Measurements from ENCODE around the gene C1QTNF3. TPM values are rescaled to one million over a fixed set of nuclear protein-coding genes. Genes with fewer than 3 reads are reported as not detected.
"Not testable (repeated sequence)": the region's sequence is repeated elsewhere in the genome, so short reads cannot be mapped to it uniquely, and the experiment has no call there.

Gene C1QTNF3
- total RNA-seq, 4 donors from 2014 or later: 5.9 to 30.1 (median 8.7) TPM

DNA sequence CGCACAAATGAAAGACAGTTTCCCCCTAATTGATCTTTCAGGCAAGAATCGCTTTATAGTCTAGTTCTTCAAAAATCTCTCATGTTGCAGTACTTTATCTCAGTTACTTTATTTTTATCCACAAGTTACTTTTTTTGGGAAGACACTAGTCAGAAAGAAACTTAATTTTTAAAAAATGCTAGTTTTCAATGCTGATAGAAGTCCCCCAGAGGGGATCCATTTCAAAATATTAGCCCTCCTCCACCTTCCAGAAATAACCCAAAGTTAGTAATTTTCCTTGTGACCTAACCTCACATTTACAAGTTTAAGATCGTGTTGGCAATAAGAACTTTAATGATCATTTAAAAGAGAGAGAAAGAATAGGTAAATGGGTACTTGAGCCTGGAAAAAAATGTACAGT, 11.0 kb downstream of the C1QTNF3 start:
- DNase-seq (ENCODE audit: low spot score in 2 of 2): no peak
- H3K27me3 ChIP-seq: no peaks in the 10 kb centered on the region
- 87% methylated on average over 3 of the region's 3 CpGs for WGBS
- no peaks in the 10 kb centered on the region for H3K9me3 ChIP-seq
- no peaks in the 10 kb centered on the region for H3K4me1 ChIP-seq
- no peak for TF ChIP-seq POLR2AphosphoS5 (IDR thresholded peaks at IDR 0.05)
- no peak for TF ChIP-seq POLR2A (IDR thresholded peaks at IDR 0.05)
- TF ChIP-seq, protein P1, sequence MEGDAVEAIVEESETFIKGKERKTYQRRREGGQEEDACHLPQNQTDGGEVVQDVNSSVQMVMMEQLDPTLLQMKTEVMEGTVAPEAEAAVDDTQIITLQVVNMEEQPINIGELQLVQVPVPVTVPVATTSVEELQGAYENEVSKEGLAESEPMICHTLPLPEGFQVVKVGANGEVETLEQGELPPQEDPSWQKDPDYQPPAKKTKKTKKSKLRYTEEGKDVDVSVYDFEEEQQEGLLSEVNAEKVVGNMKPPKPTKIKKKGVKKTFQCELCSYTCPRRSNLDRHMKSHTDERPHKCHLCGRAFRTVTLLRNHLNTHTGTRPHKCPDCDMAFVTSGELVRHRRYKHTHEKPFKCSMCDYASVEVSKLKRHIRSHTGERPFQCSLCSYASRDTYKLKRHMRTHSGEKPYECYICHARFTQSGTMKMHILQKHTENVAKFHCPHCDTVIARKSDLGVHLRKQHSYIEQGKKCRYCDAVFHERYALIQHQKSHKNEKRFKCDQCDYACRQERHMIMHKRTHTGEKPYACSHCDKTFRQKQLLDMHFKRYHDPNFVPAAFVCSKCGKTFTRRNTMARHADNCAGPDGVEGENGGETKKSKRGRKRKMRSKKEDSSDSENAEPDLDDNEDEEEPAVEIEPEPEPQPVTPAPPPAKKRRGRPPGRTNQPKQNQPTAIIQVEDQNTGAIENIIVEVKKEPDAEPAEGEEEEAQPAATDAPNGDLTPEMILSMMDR (IDR thresholded peaks at IDR 0.05): no peak
- TF ChIP-seq EP300 (IDR thresholded peaks at IDR 0.05): no peak
- no peak overlapping the region for H3K4me3 ChIP-seq
- peaks cover 29% of the 10 kb centered on the region for H3K36me3 ChIP-seq
- H3K27ac ChIP-seq: no peak overlapping the region

DNA sequence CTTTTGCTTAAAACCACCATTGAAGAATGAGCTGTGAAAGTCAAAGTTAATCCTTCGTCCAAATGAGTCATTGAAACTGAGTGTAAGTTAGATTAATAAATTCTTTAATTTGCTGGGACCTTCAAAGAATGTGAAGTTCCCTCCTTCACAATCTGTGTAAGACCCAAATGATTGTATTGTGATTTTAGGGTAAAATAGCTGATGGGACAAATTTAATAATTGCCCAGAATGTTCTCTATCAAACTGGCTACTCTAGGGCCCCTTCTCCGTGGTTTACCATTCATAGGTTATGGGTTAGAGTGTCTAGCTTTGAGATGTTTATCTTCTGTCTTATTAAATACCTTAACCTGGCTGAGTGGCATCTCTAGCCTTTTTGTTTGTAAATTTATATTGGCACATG, 11.9 kb downstream of the C1QTNF3 start:
- no peak overlapping the region for H3K27ac ChIP-seq
- no peaks in the 10 kb centered on the region for H3K4me1 ChIP-seq
- H3K36me3 ChIP-seq: peaks cover 29% of the 10 kb centered on the region
- no peak for DNase-seq (ENCODE audit: low spot score in 2 of 2)
- no peak overlapping the region for H3K4me3 ChIP-seq
- no peak for TF ChIP-seq POLR2AphosphoS5 (IDR thresholded peaks at IDR 0.05)
- no peak for TF ChIP-seq POLR2A (IDR thresholded peaks at IDR 0.05)
- no peak for TF ChIP-seq EP300 (IDR thresholded peaks at IDR 0.05)
- TF ChIP-seq, protein P1 (IDR thresholded peaks at IDR 0.05): no peak
- H3K9me3 ChIP-seq: no peaks in the 10 kb centered on the region
- no peaks in the 10 kb centered on the region for H3K27me3 ChIP-seq
- 90% methylated on average over 2 of the region's 2 CpGs for WGBS

- H3K4me1 ChIP-seq; H3K27ac ChIP-seq; H3K9me3 ChIP-seq; H3K4me3 ChIP-seq; H3K27me3 ChIP-seq; DNase-seq (ENCODE audit: low spot score in 2 of 2): not testable (repeated sequence)
- peaks cover 29% of the 10 kb centered on the region for H3K36me3 ChIP-seq
- WGBS: 96% methylated on average over 2 of the region's 2 CpGs
These were observed 12.4 kb downstream of the C1QTNF3 start for GRCh38 chr5:34030585-34030984.

- TF ChIP-seq POLR2AphosphoS5 (IDR thresholded peaks at IDR 0.05): no peak
- TF ChIP-seq, protein P1 (IDR thresholded peaks at IDR 0.05): no peak
- TF ChIP-seq POLR2A (IDR thresholded peaks at IDR 0.05): no peak
- no peak for TF ChIP-seq EP300 (IDR thresholded peaks at IDR 0.05)
- Histone ChIP-seq H3K36me3 (peaks cover 24% of the 10 kb centered on the region), H3K27me3 (no peaks in the 10 kb centered on the region), H3K4me3 (no peak overlapping the region), H3K4me1 (no peaks in the 10 kb centered on the region), H3K27ac (no peak overlapping the region), H3K9me3 (no peaks in the 10 kb centered on the region)
- WGBS: 31% methylated on average over 1 of the region's 1 CpG
- DNase-seq (ENCODE audit: low spot score in 2 of 2): no peak
These were observed 13.0 kb downstream of the C1QTNF3 start for GRCh38 chr5:34030048-34030447.

- H3K27ac ChIP-seq: no peak overlapping the region
- 80% methylated on average over 3 of the region's 3 CpGs for WGBS
- H3K4me3 ChIP-seq: no peak overlapping the region
- H3K27me3 ChIP-seq: no peaks in the 10 kb centered on the region
- no peak for DNase-seq (ENCODE audit: low spot score in 2 of 2)
- TF ChIP-seq POLR2AphosphoS5 (IDR thresholded peaks at IDR 0.05): no peak
- no peaks in the 10 kb centered on the region for H3K4me1 ChIP-seq
- H3K9me3 ChIP-seq: no peaks in the 10 kb centered on the region
- H3K36me3 ChIP-seq: peaks cover 16% of the 10 kb centered on the region
These were observed 14.7 kb downstream of the C1QTNF3 start for GRCh38 chr5:34028349-34028748.

- Histone ChIP-seq H3K27ac (no peak overlapping the region), H3K36me3 (peaks cover 11% of the 10 kb centered on the region), H3K4me3 (no peak overlapping the region), H3K4me1 (no peaks in the 10 kb centered on the region), H3K9me3 (no peaks in the 10 kb centered on the region), H3K27me3 (no peaks in the 10 kb centered on the region)
- no peak for DNase-seq (ENCODE audit: low spot score in 2 of 2)
- 79% methylated on average over 9 of the region's 9 CpGs for WGBS
- no peak for TF ChIP-seq EP300 (IDR thresholded peaks at IDR 0.05)
- TF ChIP-seq POLR2A (IDR thresholded peaks at IDR 0.05): no peak
- TF ChIP-seq POLR2AphosphoS5 (IDR thresholded peaks at IDR 0.05): no peak
- TF ChIP-seq, protein P1 (IDR thresholded peaks at IDR 0.05): no peak
These were observed 16.8 kb downstream of the C1QTNF3 start for GRCh38 chr5:34026089-34026761.
